Middle frontal gyrus (tissue), 1 donor: ENCODE results near the gene NRGN.

Experiments
- DNase-seq: peaks from one replicate; pipeline ENCODE4 v3.0.0-alpha.2; 2015; ENCODE audit warnings: low spot score; ENCODE audit errors: extremely low spot score

NRGN gene

GRCh38 chr11:124739479-124740276, at the start of gene NRGN:
Gene NRGN (plus strand): TSS chr11:124739942. CDS start chr11:124740085, 143 bp downstream.
- DNase-seq: peak; percentile 73

GRCh38 chr11:124693142-124693541, 46.6 kb upstream of the NRGN start:
- DNase-seq: no peak

GRCh38 chr11:124699547-124699946, 40.2 kb upstream of the NRGN start:
- no peak for DNase-seq

GRCh38 chr11:124700028-124700427, 39.7 kb upstream of the NRGN start:
- DNase-seq: no peak

GRCh38 chr11:124707829-124708228, 31.9 kb upstream of the NRGN start:
- no peak for DNase-seq

DNA sequence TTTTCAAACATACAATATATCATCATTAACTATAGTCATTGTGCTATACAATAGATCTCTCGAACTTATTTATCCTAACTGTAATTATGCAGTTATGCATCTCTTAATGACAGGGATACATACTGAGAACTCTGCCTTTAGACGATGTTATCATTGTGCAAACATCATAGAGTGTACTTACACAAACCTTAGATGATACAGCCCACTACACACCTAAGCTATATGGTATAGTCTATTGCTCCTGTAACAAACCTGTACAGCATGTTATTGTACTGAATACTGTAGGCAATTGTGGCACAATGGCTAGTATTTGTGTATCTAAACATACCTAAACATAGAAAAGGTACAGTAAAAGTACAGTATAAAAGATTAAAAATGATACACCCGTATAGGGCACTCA, 27.4 kb upstream of the NRGN start:
- no peak for DNase-seq

DNA sequence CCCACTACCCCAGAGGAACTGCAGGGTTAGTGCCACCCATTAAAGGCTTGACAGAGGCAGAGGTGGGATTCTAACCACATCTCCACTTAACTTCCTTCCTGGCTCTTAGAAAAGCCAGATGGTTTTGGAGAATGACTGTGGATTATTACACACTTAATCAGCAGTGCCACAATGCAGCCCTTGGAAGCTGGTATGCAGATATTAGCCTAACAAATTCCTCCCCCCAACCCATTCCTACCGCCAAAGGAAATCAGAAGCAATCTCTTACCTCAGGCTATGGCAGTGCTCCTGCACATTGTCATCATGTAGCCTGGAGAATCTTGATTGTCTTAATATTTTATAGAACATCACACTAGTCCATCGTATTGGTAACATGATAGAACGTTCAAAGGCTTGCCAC, 23.2 kb upstream of the NRGN start:
- no peak for DNase-seq

- no peak for DNase-seq
Measured at GRCh38 chr11:124717421-124717785, 22.3 kb upstream of the NRGN start.

DNA sequence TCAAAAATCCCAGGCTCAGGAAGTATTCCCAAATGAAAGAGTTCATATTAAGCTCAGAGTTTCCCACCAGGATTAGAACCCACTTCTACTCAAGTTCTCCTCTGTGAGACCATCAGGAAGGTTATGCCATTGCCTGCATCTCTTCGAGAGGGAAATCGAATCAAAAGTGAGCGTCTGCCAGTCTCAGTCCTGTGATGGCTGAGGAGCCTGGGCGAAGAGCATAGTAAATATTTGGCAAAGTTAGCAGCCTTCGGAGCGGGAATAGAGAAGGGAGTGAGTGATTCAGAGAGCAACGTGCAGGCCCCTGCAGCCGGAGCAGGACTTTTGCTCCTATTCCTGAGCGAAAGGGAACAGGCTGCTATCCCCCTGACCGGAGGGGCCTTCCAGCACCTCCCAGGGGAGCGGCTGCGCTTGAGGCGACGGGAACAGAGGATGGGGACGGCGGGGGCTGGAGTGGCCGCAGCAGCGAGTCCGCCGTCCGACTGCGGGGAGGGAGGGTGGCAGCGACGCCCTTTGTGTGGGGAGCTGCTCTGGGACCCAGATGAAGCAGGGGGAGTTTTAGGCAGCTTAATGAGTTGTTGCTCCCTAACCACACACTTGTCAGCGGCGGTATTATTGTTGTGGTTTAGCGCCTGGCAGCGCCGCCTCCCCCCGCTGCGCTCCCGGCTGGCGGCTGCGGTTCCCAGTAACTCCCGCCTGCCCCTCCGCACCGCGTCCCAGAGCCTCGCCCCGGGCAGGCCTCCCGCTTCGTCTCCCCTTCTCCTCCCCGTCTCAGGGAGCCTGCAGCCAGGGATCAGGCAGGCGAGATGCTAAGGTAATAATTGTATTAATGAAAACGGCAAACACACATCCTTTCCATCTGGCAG, 21.7 kb upstream of the NRGN start:
- DNase-seq: no peak

DNA sequence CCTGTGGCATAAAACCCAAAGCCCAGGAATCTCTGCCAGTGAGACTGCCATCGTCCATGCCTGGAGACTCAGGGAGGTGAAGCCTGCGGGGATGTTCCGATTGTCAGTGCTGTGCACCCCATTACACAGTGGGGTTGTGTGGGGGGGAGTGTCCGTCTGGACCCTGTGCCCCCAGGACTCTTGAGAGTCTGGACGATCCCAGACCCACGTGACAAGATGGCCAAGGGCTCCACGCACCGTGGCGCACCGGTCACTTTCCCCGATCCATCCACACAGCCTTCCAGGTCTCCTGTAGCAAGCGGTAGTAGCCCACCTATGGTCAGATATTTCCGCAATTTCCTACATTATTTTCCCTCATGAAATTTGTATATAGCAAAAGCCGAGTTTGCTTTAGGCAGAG, 20.9 kb upstream of the NRGN start:
- DNase-seq: no peak

GRCh38 chr11:124719534-124719933, 20.2 kb upstream of the NRGN start:
- no peak for DNase-seq

DNA sequence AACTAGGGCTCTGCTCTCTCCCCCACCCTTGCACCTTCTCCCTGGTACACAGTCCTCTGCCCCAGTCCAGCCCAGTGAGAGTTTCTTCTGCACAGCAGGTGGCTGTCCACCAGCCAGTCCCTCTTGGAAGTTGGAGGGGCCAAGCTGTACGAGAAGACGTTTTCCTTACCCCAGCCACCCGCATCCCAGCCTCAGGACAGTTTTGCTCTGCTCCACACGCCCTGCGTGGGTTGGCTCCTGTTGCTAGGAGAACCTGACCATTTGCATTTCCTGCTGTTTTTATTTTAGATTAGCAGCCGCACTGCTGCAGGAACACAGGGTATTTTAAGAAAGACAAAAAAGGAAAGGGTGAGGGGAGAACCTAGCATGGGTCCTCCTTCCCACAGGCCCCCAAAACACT, 17.6 kb upstream of the NRGN start:
- no peak for DNase-seq

GRCh38 chr11:124724979-124725718, 14.6 kb upstream of the NRGN start:
- DNase-seq: no peak

- no peak for DNase-seq
Measured at GRCh38 chr11:124725719-124726105, 14.0 kb upstream of the NRGN start.

DNA sequence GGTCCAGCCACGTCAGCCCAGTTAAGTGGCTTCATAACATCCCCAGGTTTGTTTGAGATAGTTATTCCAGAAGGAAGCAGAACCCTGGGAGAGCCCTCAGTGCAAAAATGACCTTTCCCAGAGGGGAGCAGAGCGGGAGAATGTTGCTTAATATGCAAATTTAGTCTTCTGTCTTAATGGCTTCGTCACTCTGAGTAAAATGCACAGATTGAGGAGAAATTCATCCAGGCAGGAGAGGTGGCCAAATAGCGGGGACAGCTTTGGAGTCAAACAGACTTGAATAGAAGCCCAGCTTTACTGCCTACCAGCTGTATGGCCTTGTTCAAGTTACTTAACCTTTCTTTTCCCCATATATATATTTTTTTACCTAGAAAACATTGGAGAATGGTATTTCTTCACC, 12.3 kb upstream of the NRGN start:
- DNase-seq: no peak

DNA sequence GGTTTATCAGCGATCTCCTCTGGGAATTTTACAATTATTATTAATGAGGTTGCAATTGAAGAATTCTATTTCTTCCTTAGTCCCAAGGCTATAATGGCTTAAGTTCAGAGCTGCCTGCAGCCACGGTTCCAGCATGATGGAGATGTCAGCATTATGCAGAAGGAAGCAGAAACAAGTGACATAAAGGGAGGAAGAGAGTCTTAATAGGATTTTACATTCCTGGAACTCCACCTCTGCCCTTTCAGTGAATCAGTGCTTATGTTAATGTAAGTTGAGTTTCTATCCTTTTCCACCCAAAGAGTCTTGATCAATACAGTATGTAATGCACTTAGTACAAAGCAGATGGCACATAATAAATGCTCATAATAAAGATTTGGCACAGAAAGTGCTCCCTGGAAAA, 11.6 kb upstream of the NRGN start:
- DNase-seq: no peak

DNA sequence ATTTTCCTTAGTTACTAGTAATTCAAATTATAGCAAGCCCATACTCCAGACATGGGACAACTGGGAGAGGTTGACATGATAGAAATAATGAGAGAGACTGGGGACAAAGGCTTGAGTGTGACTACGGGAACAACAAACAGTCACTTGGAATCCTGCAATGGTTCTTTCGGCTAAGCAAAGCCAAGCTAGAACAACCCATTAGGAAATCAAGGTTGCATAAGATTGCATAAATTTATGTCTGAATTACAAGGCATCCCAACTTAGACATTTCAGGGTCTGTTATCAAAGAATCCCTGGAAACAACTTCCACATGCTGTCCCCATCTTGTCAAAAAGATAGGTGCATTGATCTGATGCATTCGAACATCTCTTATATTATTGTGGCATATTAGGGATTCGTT, 10.2 kb upstream of the NRGN start:
- no peak for DNase-seq

- no peak for DNase-seq
Measured at GRCh38 chr11:124732230-124732629, 7.5 kb upstream of the NRGN start.

- no peak for DNase-seq
Measured at GRCh38 chr11:124736736-124737135, 3.0 kb upstream of the NRGN start.

DNA sequence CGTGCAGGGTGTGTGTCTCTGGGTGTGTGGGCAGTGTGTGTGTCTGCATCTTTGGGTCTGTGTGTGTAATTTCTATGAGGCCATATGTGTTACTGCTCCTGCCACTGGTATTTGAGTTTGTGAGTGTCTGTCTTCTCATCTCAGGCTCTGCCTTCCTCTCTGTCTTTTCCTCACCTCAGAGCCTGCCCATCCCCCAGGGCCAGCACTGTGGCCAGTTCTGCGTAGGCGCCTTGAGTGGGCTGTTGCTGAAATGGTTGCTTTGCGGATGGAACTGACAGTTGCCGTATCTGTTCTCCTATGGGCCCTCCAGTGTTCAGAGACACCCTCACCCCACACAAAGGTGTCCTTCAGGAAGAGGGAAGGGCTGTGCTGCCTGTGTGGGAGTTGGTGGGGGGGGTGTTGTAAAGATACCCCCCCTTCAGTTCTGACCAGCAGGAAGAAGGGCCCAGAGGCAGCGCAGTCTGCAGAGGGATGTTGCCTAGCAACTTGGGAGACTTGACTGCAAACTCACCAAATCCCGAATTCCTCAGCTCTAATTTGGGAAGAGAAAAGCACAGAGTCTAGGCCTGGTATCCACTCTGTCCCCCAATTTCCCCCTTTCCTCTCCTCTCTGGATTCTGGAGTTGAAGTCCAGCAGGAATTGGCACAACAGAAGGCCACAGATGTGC, 2.0 kb upstream of the NRGN start:
- no peak for DNase-seq

DNA sequence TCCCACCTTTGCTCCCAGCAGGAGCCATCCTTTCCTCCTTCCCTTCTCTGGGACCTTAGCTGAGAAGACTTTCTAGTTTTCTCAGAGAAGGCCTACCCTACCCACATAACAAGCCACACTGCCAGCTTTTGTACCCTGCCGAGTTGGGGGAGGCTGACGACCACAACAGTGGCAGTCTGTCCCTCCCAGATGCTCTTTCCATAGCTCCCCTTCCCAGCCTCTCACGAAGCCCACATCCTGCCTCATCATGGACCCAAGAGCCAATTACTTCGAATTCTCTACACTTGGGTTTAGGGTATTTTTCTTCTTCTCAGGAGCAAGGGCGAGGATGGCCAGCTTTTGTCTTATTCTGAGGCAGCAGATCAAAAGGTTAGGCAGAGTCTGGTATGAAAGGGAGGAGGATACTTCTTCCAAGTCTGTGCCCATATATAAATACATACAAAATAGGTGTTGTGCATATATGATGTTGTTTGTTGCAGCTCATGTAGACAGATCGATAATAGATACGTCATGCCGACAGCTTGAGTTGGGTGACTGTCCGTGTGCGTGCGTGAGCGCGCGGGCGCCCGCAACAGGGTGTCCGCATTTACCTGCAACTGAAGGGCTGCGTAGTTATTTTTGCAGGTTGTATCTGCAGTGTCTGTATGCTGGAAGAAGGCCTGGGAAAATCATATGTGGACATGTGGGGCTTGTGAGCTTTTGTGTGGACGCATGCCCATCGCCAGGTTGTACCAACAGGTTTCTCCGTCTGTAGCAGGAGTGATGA, 846 bp upstream of the NRGN start:
- DNase-seq: no peak
